Measurements from ENCODE around the gene HMCES. TPM values are rescaled to one million over a fixed set of nuclear protein-coding genes. Genes with fewer than 3 reads are reported as not detected.

HMCES gene
- total and polyA plus RNA-seq, 2 donors (not counting 1 experiment from before 2014, with no cell fraction given), result 22.5 to 35.6 TPM

DNA sequence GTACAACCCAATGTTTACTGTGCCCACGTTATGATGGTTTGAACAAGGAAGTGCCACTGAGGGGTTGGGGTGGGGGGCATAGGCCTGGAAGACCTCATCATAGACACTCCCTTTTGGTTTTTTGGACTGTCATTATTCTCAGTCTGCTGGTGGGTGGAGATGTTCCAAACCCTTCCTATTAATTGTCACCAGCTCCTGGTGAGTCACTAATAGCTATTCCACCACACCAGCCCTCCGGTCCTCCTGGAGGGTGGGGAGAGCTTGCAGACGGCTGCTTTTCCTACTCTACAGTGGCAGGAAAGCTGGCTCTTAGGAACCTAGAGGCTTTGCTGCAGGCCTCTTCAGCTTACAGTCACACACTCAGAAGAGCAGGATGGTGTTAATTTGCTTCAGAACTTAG lies 38.2 kb upstream of the HMCES start:
- no peaks in the 10 kb centered on the region for H4K20me1 ChIP-seq (ENCODE audit: control insufficient read depth, insufficient read depth, low read length, poor library complexity, severe bottlenecking)
- intact Hi-C loops (cut with micrococcal nuclease), result no loop called here
- Mint-ChIP-seq H3K27ac (no peak overlapping the region), H3K4me1 (peaks cover 17% of the 10 kb centered on the region), H3K27me3 (no peaks in the 10 kb centered on the region), H3K4me3 (no peak overlapping the region), H3K9me3 (ENCODE audit: insufficient read depth) (no peaks in the 10 kb centered on the region)
- CTCF ChIA-PET, result interaction anchor here (0.9 to 1.7 kb wide), 4 partner anchors 57 to 1083 kb away, joined by 3 to 10 read pairs (median 3); partner anchors contain the start of gene CNBP
- H3K36me3 ChIP-seq (replicated peaks in 1 of 2; ENCODE audit: control extremely low read depth in 1 of 2, control insufficient read depth in 1 of 2, extremely low read depth in 1 of 2, insufficient read depth in 2 of 2, low read length in 1 of 2), result no peaks in the 10 kb centered on the region
- POLR2A ChIA-PET, result no interaction called here
- peaks cover 0 to 3% (median 0%) of the 10 kb centered on the region in 3 donors for H3K9me3 ChIP-seq (ENCODE audit: control extremely low read depth in 1 of 3, control insufficient read depth in 2 of 3, insufficient read depth in 1 of 3, low read length in 2 of 3)
- ATAC-seq (ENCODE audit: low read depth) (no peak), DNase-seq (no peak)
- no peaks in the 10 kb centered on the region for H3K27me3 ChIP-seq (replicated peaks in 1 of 4; ENCODE audit: control extremely low read depth in 1 of 4, control insufficient read depth in 3 of 4, insufficient read depth in 4 of 4, low read length in 3 of 4)
- no peak overlapping the region for H3K4me2 ChIP-seq (replicated peaks; ENCODE audit: low read depth, low read length, poor library complexity, severe bottlenecking)
- H3K4me3 ChIP-seq (ENCODE audit: control extremely low read depth in 1 of 5, extremely low read depth in 1 of 5, insufficient read depth in 1 of 5, low read depth in 2 of 5, low read length in 4 of 5), result no peak overlapping the region
- peaks cover 4% of the 10 kb centered on the region for H3K79me2 ChIP-seq (ENCODE audit: control insufficient read depth, insufficient read depth, low read length)
- H3K27ac ChIP-seq (ENCODE audit: low read length in 2 of 2), result no peak overlapping the region
- H2AFZ ChIP-seq (ENCODE audit: insufficient read depth, low read depth, low read length, poor library complexity, severe bottlenecking), result no peak overlapping the region
- no peak overlapping the region for H3K9ac ChIP-seq (ENCODE audit: low read length)
- peaks cover 13 to 23% of the 10 kb centered on the region in 2 donors for H3K4me1 ChIP-seq (ENCODE audit: control insufficient read depth in 2 of 2, insufficient read depth in 2 of 2, low read length in 2 of 2)
- 50% methylated on average over 1 of the region's 3 CpGs for WGBS (ENCODE audit: insufficient coverage)
- TF ChIP-seq, protein P1, sequence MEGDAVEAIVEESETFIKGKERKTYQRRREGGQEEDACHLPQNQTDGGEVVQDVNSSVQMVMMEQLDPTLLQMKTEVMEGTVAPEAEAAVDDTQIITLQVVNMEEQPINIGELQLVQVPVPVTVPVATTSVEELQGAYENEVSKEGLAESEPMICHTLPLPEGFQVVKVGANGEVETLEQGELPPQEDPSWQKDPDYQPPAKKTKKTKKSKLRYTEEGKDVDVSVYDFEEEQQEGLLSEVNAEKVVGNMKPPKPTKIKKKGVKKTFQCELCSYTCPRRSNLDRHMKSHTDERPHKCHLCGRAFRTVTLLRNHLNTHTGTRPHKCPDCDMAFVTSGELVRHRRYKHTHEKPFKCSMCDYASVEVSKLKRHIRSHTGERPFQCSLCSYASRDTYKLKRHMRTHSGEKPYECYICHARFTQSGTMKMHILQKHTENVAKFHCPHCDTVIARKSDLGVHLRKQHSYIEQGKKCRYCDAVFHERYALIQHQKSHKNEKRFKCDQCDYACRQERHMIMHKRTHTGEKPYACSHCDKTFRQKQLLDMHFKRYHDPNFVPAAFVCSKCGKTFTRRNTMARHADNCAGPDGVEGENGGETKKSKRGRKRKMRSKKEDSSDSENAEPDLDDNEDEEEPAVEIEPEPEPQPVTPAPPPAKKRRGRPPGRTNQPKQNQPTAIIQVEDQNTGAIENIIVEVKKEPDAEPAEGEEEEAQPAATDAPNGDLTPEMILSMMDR (IDR thresholded peaks at IDR 0.05), result no peak
- TF ChIP-seq EZH2 (IDR thresholded peaks at IDR 0.05; ENCODE audit: borderline replicate concordance, insufficient read depth, low read depth, low read length, poor library complexity, severe bottlenecking), result no peak

DNA sequence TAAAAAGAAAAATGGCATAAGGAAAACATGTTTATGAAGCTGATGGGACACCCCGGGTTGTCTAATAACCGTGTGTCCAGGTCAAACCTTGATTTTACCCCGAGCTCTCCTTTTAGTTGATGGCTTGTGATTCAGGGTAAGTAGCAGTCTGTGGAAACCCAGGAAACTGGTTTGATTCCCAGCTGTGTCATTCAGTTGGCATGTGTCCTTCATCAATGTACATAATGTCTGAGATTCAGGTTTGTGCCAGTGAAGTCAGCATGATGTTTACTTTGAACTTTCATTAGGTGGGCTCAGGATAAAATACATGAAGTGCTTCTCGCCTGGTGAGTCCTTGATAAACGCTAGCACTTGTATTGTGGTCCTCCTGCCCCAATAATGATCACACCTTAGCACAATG lies 33.5 kb upstream of the HMCES start:
- Mint-ChIP-seq H3K27me3 (no peaks in the 10 kb centered on the region), H3K4me1 (peaks cover 20% of the 10 kb centered on the region), H3K9me3 (ENCODE audit: insufficient read depth) (no peaks in the 10 kb centered on the region), H3K4me3 (no peak overlapping the region), H3K27ac (no peak overlapping the region)
- no peaks in the 10 kb centered on the region for H3K9me3 ChIP-seq (ENCODE audit: control extremely low read depth in 1 of 3, control insufficient read depth in 2 of 3, insufficient read depth in 1 of 3, low read length in 2 of 3)
- H3K27ac ChIP-seq (ENCODE audit: low read length in 2 of 2), result no peak overlapping the region
- DNase-seq (no peak), ATAC-seq (ENCODE audit: low read depth) (no peak)
- no peak overlapping the region for H3K4me3 ChIP-seq (ENCODE audit: control extremely low read depth in 1 of 5, extremely low read depth in 1 of 5, insufficient read depth in 1 of 5, low read depth in 2 of 5, low read length in 4 of 5)
- H3K4me1 ChIP-seq (ENCODE audit: control insufficient read depth in 2 of 2, insufficient read depth in 2 of 2, low read length in 2 of 2), result peaks cover 10 to 23% of the 10 kb centered on the region in 2 donors
- ChIA-PET POLR2A (interaction anchor here (0.6 to 2.4 kb wide), 6 partner anchors 11 to 82 kb away, joined by 4 to 18 read pairs (median 8); partner anchors contain the start of gene CNBP), CTCF (interaction anchor here (0.5 to 11.7 kb wide), 44 partner anchors 11 to 564 kb away, joined by 3 to 294 read pairs (median 6); partner anchors contain the start of genes CNBP, HMCES and RAB43)
- peak overlapping the region; percentile 37 for H3K4me2 ChIP-seq (replicated peaks; ENCODE audit: low read depth, low read length, poor library complexity, severe bottlenecking)
- no peaks in the 10 kb centered on the region for H3K27me3 ChIP-seq (replicated peaks in 1 of 4; ENCODE audit: control extremely low read depth in 1 of 4, control insufficient read depth in 3 of 4, insufficient read depth in 4 of 4, low read length in 3 of 4)
- WGBS (ENCODE audit: insufficient coverage), result 100% methylated on average over 3 of the region's 5 CpGs
- H3K36me3 ChIP-seq (replicated peaks in 1 of 2; ENCODE audit: control extremely low read depth in 1 of 2, control insufficient read depth in 1 of 2, extremely low read depth in 1 of 2, insufficient read depth in 2 of 2, low read length in 1 of 2), result no peaks in the 10 kb centered on the region
- H3K79me2 ChIP-seq (ENCODE audit: control insufficient read depth, insufficient read depth, low read length), result peaks cover 35% of the 10 kb centered on the region
- TF ChIP-seq, protein P1 (IDR thresholded peaks at IDR 0.05), result no peak
- TF ChIP-seq EZH2 (IDR thresholded peaks at IDR 0.05; ENCODE audit: borderline replicate concordance, insufficient read depth, low read depth, low read length, poor library complexity, severe bottlenecking), result no peak
- intact Hi-C loops (cut with micrococcal nuclease), result loop anchor here (1.0 to 5.0 kb wide), 7 partner anchors 12 to 628 kb away; partner anchors contain the start of genes ISY1 and RAB43
- no peak overlapping the region for H2AFZ ChIP-seq (ENCODE audit: insufficient read depth, low read depth, low read length, poor library complexity, severe bottlenecking)
- H3K9ac ChIP-seq (ENCODE audit: low read length), result no peak overlapping the region
- no peaks in the 10 kb centered on the region for H4K20me1 ChIP-seq (ENCODE audit: control insufficient read depth, insufficient read depth, low read length, poor library complexity, severe bottlenecking)

Data from B cell (primary cell).